T-cell (primary cell): ENCODE measurements around the gene KRT13. TPM values are rescaled to one million over a fixed set of nuclear protein-coding genes. Genes with fewer than 3 reads are reported as not detected.

Source experiments
- ATAC-seq, 4 experiments: fragments of 200-7000 bp in 3 of 4; fragments of 150-1000 bp in 1 of 4; cut with Tn5 transposase; replicated peaks in 1 of 4; 1 replicate in 3 of 4; 2 replicates in 1 of 4; pipeline ENCODE4 v1.10.0; 2021; ENCODE audit warnings: moderate library complexity in 3 of 4, mild to moderate bottlenecking in 2 of 4, moderate number of reproducible peaks in 1 of 4
- CTCF ChIA-PET, 2 donors: fragments of 300-600 bp; sonication (Branson Sonifier 250); formaldehyde crosslinking; loops; one replicate each; lab custom pipeline; 2022; ENCODE audit warnings: antibody characterized with exemption in 2 of 2; lab: Charles Lee
- POLR2A ChIA-PET, 2 donors: fragments of 300-600 bp; sonication (Branson Sonifier 250); formaldehyde crosslinking; loops; one replicate each; lab custom pipeline; 2022; ENCODE audit warnings: antibody characterized with exemption in 2 of 2; lab: Charles Lee
- DNase-seq, 35 experiments: peaks; one replicate each; pipeline versions ENCODE4 v3.0.0 to v3.0.0-alpha.2; 2013 to 2023
- H3K27ac ChIP-seq: one replicate; pipeline ENCODE4 v1.5.1; 2013; ENCODE audit warnings: low read length
- H3K27me3 ChIP-seq, 2 experiments: replicated peaks in 1 of 2; 1 replicate in 1 of 2; 2 replicates in 1 of 2; pipeline versions ENCODE4 v1.6.1 to v1.7.0; 2013; ENCODE audit warnings: low read length in 1 of 2, mixed read lengths in 1 of 2; ENCODE audit not compliant: control insufficient read depth in 2 of 2, insufficient read depth in 2 of 2; ENCODE audit errors: extremely low read depth in 1 of 2
- H3K36me3 ChIP-seq, 2 donors: 1 replicate in 1 of 2; 2 replicates in 1 of 2; pipeline versions ENCODE4 v1.6.1 to v1.7.0; 2013; ENCODE audit warnings: low read length in 1 of 2; ENCODE audit not compliant: control insufficient read depth in 2 of 2, insufficient read depth in 1 of 2; ENCODE audit errors: extremely low read depth in 1 of 2
- H3K4me1 ChIP-seq, 2 experiments: 1 replicate in 1 of 2; 2 replicates in 1 of 2; pipeline versions ENCODE4 v1.6.1 to v1.7.0; 2013; ENCODE audit warnings: low read length in 2 of 2, mixed read lengths in 1 of 2; ENCODE audit not compliant: insufficient read depth in 2 of 2, control insufficient read depth in 1 of 2; ENCODE audit errors: extremely low read depth in 1 of 2
- H3K4me3 ChIP-seq, 2 donors: 1 replicate in 1 of 2; 2 replicates in 1 of 2; pipeline versions ENCODE4 v1.5.1 to v1.7.0; 2013; ENCODE audit warnings: mild to moderate bottlenecking in 2 of 2, low read length in 1 of 2, moderate library complexity in 1 of 2; ENCODE audit not compliant: control insufficient read depth in 1 of 2; ENCODE audit errors: extremely low read depth in 1 of 2
- H3K9me3 ChIP-seq: 2 replicates; pipeline ENCODE4 v1.7.0; 2013
- H3K27ac Mint-ChIP-seq, 2 donors: one replicate each; pipeline ENCODE4 v1.8.0; 2020 to 2021; ENCODE audit warnings: mild to moderate bottlenecking in 2 of 2, mixed read lengths in 2 of 2
- H3K27me3 Mint-ChIP-seq, 2 donors: one replicate each; pipeline ENCODE4 v1.8.0; 2021 to 2022; ENCODE audit warnings: mixed read lengths in 2 of 2
- H3K36me3 Mint-ChIP-seq: one replicate; pipeline ENCODE4 v1.8.0; 2021; ENCODE audit warnings: mixed read lengths
- H3K4me1 Mint-ChIP-seq, 3 donors: one replicate each; pipeline ENCODE4 v1.8.0; 2020 to 2022; ENCODE audit warnings: mixed read lengths in 3 of 3, mild to moderate bottlenecking in 1 of 3
- H3K4me3 Mint-ChIP-seq, 3 donors: one replicate each; pipeline ENCODE4 v1.8.0; 2020 to 2022; ENCODE audit warnings: mild to moderate bottlenecking in 3 of 3, mixed read lengths in 3 of 3, moderate library complexity in 3 of 3
- H3K9me3 Mint-ChIP-seq, 3 donors: one replicate each; pipeline ENCODE4 v1.8.0; 2020 to 2022; ENCODE audit warnings: mixed read lengths in 3 of 3
- WGBS: methylation state at CpG from one replicate; pipeline ENCODE4 v1.1.5; 2013; ENCODE audit warnings: missing lambda C conversion rate; ENCODE audit not compliant: insufficient coverage; 5-methylcytosine and 5-hydroxymethylcytosine counted together
- total RNA-seq, 35 experiments: library from RNA in 6 of 35; stranded (reverse) in 6 of 35; fragments of 120-200 nt in 1 of 35; gene quantifications; one replicate each; pipeline versions ENCODE4 v1.2.1 to v1.2.4 and lab custom pipeline; 2013 to 2026

KRT13 gene
- total RNA-seq, 5 donors from 2014 or later (not counting 1 experiment from before 2014, with no cell fraction given): not detected

DNA sequence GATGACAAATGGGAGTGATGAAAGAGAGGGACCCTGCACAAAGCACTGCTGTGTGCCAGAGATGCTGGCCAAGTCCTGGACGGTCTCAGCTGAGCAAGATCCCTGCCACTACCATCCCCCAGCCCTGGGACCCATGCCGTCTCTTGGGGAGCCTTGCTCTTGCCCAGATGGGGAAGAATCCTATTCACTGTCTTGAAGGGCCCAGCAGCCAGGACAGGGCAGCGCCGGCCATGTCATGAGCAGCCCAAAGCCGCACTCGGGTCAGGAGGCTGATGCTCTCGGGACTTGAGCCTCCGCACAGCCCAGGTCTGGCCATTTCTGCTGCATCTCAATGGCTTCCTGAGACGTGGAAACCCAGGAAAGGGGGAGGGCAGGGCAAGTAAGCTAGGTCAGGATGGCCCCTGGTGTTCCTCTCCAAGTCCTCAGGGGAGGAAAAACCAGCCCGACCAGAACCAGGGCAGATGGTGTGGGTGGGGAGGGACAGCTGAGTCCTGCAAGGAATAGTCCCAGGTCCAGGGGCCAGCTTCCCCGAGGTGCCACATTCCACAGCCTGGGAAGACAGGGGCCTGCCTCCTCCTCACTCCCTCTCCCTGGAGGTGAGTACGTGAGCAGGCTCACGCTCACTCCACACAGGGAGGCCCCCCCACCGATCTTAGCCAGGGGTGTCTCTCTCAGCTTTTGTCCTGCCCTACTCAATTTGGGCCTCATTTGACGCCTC lies 30.5 kb upstream of the KRT13 start:
- DNase-seq: no peak
- WGBS: 69% methylated on average over 10 of the region's 15 CpGs
- CTCF ChIA-PET: no interaction called here

DNA sequence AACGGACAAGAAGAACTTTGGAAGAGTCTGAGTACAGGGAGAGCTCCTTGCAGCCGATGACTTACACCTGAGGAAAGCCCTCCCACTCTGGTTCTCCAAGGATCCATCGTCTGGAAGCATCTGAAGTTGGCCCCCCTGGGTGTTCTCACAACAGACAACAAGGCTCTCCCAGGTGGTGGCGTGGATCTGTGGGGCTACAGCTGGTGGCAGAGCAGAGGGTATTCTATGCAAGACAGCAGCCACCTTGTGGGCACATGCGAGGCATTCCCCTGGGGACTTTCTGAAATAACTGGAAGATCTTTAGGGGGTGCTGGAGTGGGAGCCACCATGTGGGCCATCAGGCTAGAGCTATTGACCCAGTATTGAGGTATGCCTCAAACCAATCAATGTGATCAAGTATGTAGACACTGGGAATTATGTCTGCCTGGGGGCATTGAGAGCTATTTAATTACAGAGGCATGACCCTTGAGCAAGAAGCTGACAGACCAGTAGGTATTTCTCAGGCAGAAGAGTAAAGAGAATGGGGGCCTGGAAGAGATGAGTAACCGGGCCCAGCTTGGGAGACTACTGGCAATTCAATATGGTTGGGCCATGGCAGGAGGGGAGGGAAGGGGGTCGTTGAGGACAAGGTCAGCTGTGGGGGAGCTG lies 29.6 kb upstream of the KRT13 start:
- Mint-ChIP-seq H3K27ac (no peak overlapping the region), H3K4me1 (no peaks in the 10 kb centered on the region), H3K9me3 (no peaks in the 10 kb centered on the region), H3K4me3 (no peak overlapping the region), H3K36me3 (no peaks in the 10 kb centered on the region), H3K27me3 (peaks cover 36 to 42% of the 10 kb centered on the region in 2 donors)
- H3K27me3 ChIP-seq: peaks cover 3 to 43% of the 10 kb centered on the region in 2 experiments
- ChIA-PET POLR2A (no interaction called here), CTCF (interaction anchor here in 1 of 2 donors (1.0 kb wide), 1 partner anchor 127 kb away, joined by 3 read pairs; no protein-coding TSS in a partner anchor)
- DNase-seq: no peak
- no peak for ATAC-seq
- H3K4me1 ChIP-seq: no peaks in the 10 kb centered on the region
- H3K36me3 ChIP-seq: no peaks in the 10 kb centered on the region
- H3K27ac ChIP-seq: no peak overlapping the region
- no peaks in the 10 kb centered on the region for H3K9me3 ChIP-seq
- 44% methylated on average over 3 of the region's 7 CpGs for WGBS
- no peak overlapping the region for H3K4me3 ChIP-seq

More for the DNA sequence above, 30.5 kb upstream of the KRT13 start:
- H3K36me3 Mint-ChIP-seq: no peaks in the 10 kb centered on the region
- no peak overlapping the region for H3K27ac Mint-ChIP-seq
- H3K4me3 Mint-ChIP-seq: no peak overlapping the region
- no peaks in the 10 kb centered on the region for H3K9me3 Mint-ChIP-seq
- peaks cover 36% of the 10 kb centered on the region in 2 donors for H3K27me3 Mint-ChIP-seq
- H3K4me1 Mint-ChIP-seq: no peaks in the 10 kb centered on the region
- no peak for ATAC-seq
- no peaks in the 10 kb centered on the region for H3K4me1 ChIP-seq
- H3K27me3 ChIP-seq: peaks cover 0 to 35% of the 10 kb centered on the region in 2 experiments
- H3K4me3 ChIP-seq: no peak overlapping the region
- no peaks in the 10 kb centered on the region for H3K9me3 ChIP-seq
- H3K27ac ChIP-seq: no peak overlapping the region
- H3K36me3 ChIP-seq: no peaks in the 10 kb centered on the region
- POLR2A ChIA-PET: no interaction called here

DNA sequence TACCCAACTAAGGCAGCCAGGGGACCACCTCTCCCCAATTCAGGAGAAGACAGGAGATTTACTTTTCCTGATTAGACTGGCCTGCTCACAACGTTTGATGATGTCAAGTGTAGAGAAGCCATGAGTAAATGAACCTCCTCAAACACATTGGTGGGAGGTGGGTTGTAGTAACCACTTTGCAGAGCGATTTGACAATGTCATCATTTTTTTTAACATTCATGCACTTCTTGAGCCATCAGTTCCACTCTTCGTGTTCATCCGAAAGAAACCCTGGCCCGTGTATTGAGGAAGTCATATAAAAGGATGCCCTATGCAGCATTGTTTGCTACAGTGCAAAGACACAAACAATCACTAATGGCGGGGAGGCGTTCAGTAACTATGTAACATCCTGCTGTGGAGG lies 28.2 kb upstream of the KRT13 start:
- Histone ChIP-seq H3K27ac (no peak overlapping the region), H3K4me3 (no peak overlapping the region), H3K36me3 (no peaks in the 10 kb centered on the region), H3K4me1 (no peaks in the 10 kb centered on the region), H3K9me3 (no peaks in the 10 kb centered on the region), H3K27me3 (peaks cover 4 to 57% of the 10 kb centered on the region in 2 experiments)
- no peak overlapping the region for H3K4me3 Mint-ChIP-seq
- ChIA-PET CTCF (interaction anchor here (0.6 to 0.7 kb wide), 2 partner anchors 20 to 40 kb away, joined by 3 to 8 read pairs; no protein-coding TSS in a partner anchor), POLR2A (interaction anchor here in 1 of 2 donors (0.6 kb wide), 1 partner anchor 45 kb away, joined by 6 read pairs; no protein-coding TSS in a partner anchor)
- H3K27me3 Mint-ChIP-seq: peaks cover 50 to 56% of the 10 kb centered on the region in 2 donors
- no peaks in the 10 kb centered on the region for H3K9me3 Mint-ChIP-seq
- no peak for ATAC-seq
- peaks cover 0 to 7% (median 2%) of the 10 kb centered on the region in 3 donors for H3K4me1 Mint-ChIP-seq
- no peaks in the 10 kb centered on the region for H3K36me3 Mint-ChIP-seq
- no peak overlapping the region for H3K27ac Mint-ChIP-seq
- no peak for DNase-seq
- WGBS: 78% methylated on average over 3 of the region's 7 CpGs

DNA sequence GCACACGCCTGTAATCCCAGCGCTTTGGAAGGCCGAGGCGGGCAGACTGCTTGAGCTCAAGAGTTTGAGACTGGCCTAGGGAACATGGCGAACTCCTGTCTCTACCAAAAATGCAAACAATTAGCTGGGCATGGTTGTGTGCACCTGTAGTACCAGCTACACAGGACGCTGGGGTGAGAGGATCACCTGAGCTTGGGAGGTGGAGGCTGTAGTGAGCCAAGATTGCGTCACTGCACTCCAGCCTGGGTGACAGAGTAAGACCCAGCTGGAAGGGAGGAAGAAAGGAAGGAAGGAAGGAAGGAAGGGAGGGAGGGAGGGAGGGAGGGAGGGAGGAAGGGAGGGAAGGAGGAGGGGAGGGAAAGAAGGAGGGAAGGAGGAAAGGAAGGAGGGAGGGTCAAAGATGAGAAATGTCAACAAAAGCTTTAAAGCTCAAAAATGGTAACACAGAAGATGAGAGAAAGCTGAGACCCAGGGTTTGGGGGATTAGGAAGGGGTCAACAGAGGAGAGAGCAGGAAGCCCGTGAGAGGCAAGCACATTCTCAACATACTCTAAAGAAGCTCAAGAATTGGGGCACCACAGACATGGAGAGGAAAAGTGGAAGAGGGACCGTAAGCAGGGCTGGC lies 27.6 kb upstream of the KRT13 start:
- no peak for DNase-seq
- H3K27ac ChIP-seq: no peak overlapping the region
- CTCF ChIA-PET: interaction anchor here (0.6 to 1.0 kb wide), 2 partner anchors 16 to 39 kb away, joined by 3 read pairs; no protein-coding TSS in a partner anchor

DNA sequence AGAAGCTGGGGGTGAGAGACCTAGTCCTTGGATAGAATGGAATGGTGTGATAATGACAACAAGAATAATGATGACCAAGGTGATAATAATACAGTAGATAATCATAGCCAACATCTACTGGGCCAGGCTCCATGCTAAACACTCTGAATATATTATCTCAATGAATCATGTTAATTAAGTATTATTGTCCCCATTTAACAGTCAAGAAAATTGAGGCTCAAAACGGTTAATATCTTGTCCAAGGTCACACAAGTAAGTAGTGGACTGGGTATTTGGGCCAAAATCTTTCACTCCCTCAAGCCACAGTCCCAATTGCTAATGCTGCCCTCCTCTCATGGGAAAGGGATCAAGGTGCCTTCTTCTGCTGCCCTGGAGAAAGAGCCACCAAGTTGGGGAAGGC lies 26.6 kb upstream of the KRT13 start:
- H3K36me3 ChIP-seq: no peaks in the 10 kb centered on the region
- POLR2A ChIA-PET: interaction anchor here in 1 of 2 donors (0.5 kb wide), 1 partner anchor 1381 kb away, joined by 4 read pairs; no protein-coding TSS in a partner anchor
- no peak overlapping the region for H3K27ac ChIP-seq
- peaks cover 0 to 15% of the 10 kb centered on the region in 2 experiments for H3K4me1 ChIP-seq
- H3K27ac Mint-ChIP-seq: no peak overlapping the region
- H3K36me3 Mint-ChIP-seq: no peaks in the 10 kb centered on the region
- ATAC-seq: no peak
- peaks cover 5 to 16% (median 10%) of the 10 kb centered on the region in 3 donors for H3K4me1 Mint-ChIP-seq
- no peaks in the 10 kb centered on the region for H3K9me3 Mint-ChIP-seq
- no peak overlapping the region for H3K4me3 ChIP-seq
- DNase-seq: no peak
- H3K27me3 ChIP-seq: peaks cover 4 to 65% of the 10 kb centered on the region in 2 experiments
- H3K9me3 ChIP-seq: no peaks in the 10 kb centered on the region
- H3K27me3 Mint-ChIP-seq: peaks cover 57 to 68% of the 10 kb centered on the region in 2 donors
- no CpG with 5 or more reads among the region's 1 CpG for WGBS
- CTCF ChIA-PET: interaction anchor here in 1 of 2 donors (0.7 kb wide), 1 partner anchor 17 kb away, joined by 3 read pairs; no protein-coding TSS in a partner anchor
- H3K4me3 Mint-ChIP-seq: no peak overlapping the region

More for the DNA sequence above, 27.6 kb upstream of the KRT13 start:
- POLR2A ChIA-PET: no interaction called here
- H3K4me1 ChIP-seq: peaks cover 0 to 4% of the 10 kb centered on the region in 2 experiments
- H3K36me3 ChIP-seq: no peaks in the 10 kb centered on the region
- H3K36me3 Mint-ChIP-seq: no peaks in the 10 kb centered on the region
- 100% methylated on average over 1 of the region's 9 CpGs for WGBS
- peaks cover 4 to 63% of the 10 kb centered on the region in 2 experiments for H3K27me3 ChIP-seq
- H3K4me3 ChIP-seq: no peak overlapping the region
- H3K4me3 Mint-ChIP-seq: no peak overlapping the region
- H3K27ac Mint-ChIP-seq: no peak overlapping the region
- H3K9me3 Mint-ChIP-seq: no peaks in the 10 kb centered on the region
- H3K4me1 Mint-ChIP-seq: peaks cover 4 to 11% (median 5%) of the 10 kb centered on the region in 3 donors
- ATAC-seq: no peak
- H3K9me3 ChIP-seq: no peaks in the 10 kb centered on the region
- peaks cover 54 to 61% of the 10 kb centered on the region in 2 donors for H3K27me3 Mint-ChIP-seq
